HL-60/S4 (cell line): ENCODE data around the gene RANGRF.

Experiments
- in situ Hi-C: fragments of 300-500 bp; cut with MboI; formaldehyde crosslinking; loops from 2 replicates; pipeline ENCODE4 v1.14.3; 2022; ENCODE audit warnings: low sequenced_read_pairs

Gene RANGRF

DNA sequence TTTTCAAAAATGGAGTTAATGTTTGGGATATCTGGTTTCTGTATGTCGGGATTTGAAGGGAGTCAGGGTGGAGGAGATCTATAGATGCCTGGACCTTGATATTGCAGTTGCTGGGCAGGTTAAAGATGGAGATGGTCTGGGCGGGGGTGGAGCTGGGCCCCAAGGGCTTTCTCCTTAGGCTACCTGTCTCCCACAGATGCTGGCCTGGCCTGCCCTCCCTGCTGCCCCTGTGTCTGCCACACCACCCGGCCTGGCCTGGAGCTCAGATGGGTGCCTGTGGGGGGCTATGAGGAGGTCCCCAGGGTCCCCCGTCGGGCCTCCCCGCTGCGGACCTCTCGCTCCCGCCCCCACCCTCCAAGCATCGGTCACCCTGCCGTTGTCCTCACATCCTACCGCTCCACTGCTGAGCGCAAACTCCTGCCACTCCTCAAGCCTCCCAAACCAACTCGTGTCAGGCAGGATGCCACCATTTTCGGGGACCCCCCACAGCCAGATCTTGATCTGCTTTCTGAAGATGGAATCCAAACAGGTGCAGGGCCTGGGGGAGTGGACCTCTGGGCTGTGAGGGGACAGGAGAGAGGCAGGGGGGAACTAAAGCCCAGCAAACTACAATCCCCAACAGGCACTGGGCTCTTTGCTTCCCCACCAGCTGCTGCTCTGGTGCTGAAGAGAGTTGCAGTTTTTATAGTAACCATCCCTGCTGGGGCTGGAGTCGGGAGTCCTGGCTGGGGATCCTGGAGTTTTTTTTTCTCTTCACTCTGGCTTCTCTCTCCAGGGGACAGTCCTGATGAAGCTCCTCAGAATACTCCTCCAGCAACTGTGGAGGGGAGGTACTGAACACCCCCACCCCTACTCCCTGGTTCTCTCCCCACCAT lies 24.5 kb downstream of the RANGRF start:
- in situ Hi-C loops: no loop called here

DNA sequence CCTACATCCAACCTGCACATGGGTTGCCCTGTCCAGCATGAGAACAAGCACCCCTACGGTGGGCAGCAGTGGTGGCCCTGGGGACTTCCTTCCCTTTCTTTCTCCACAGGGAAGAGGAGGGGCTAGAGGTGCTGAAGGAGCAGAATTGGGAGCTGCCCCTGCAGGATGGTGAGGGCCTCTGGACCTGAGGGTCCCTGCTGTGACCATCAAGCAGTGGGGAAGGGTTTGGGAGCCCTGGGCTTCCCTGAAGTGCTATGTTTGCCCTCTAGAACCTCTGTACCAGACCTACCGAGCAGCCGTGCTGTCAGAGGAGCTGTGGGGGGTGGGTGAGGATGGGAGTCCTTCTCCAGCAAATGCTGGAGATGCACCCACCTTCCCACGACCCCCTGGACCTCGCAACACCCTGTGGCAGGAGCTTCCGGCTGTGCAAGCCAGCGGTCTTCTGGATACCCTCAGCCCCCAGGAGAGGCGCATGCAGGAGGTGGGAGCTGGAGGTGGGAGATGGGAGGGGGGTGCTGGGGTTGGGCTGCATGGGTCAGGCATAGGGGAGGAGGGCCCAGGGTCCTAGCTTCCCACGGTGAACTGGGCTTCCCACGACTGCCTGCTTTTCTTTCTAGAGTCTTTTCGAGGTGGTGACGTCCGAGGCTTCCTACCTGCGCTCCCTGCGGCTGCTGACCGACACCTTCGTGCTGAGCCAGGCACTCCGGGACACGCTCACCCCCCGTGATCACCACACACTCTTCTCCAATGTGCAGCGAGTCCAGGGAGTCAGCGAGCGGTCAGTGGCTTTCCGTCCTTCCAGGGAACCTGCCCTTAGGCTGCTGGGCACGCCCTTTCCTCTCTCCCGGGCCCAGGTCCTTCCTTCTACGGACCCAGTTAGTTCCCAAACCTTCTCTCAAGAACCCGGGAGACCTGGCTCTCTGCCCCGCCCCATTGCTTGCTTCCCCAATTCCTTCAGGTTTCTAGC lies 26.6 kb downstream of the RANGRF start:
- in situ Hi-C loops: no loop called here

DNA sequence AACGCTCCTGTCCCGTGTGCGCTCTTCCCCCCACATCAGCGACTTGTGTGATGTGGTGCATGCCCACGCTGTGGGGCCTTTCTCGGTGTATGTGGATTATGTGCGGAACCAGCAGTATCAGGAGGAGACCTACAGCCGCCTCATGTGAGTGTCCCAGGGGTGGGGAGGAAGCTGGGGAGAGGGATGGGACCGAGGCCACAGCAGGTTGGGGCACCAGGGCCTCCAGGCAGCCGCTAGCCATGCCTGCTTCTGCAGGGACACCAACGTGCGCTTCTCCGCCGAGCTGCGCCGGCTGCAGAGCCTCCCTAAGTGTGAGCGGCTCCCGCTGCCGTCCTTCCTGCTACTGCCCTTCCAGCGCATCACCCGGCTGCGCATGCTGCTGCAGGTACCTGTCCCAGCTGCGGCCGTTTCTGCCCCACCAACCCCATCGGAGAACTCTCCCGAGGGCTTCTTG lies 27.3 kb downstream of the RANGRF start:
- in situ Hi-C loops: no loop called here

DNA sequence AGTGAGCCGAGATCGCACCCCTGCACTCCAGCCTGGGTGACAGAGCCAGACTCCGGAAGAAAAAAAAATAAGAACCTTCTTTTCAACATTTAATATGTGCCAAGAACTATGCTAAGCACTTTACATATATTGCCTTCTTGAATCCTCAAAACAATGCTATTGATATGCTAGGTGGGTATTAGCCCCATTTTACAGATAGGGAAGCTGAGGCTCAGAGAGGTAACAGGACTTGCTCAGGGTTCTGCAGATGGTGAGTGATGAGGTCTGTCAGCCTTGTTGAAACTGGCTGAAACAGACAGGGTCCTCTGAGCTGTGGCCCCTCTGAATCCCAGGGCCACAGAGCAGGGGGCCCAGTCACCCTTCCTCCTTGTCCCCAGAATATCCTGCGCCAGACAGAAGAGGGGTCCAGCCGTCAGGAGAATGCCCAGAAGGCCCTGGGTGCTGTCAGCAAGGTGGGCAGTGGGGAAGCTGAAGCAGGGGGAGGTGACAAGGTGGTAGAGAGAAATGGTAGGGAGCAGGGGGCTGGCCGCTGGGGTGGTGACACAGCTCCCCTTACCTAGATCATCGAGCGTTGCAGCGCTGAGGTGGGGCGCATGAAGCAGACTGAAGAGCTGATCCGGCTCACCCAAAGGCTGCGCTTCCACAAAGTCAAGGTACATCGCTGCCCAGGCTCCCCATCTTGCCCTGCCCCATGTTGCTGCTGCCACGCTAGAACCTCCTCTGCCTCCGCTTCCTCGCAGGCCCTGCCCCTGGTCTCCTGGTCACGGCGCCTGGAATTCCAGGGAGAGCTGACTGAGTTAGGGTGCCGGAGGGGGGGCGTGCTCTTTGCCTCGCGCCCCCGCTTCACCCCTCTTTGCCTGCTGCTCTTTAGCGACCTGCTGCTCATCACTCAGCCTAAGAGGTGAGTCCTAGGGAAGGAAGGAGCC lies 29.8 kb downstream of the RANGRF start:
- in situ Hi-C loops: no loop called here

DNA sequence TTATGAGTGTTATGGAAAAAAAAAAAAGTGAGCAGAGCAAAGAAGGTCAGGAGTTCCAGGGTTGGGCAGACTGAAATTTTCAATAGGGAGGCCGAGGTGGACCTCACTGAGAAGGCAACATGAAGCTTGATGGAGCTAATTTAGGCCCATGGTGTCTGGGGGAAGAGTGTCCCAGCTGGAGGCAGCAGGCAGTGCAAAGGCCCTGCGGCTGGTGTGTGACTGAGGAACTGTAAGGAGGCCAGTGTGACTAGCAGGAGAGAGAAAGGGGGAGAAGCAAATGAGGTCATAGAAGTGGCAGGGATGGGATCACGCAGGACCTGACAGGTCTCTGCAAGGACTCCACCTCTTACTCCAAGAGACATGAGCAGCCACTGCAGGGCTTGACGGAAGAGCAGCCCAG lies 31.8 kb downstream of the RANGRF start:
- in situ Hi-C loops: no loop called here

DNA sequence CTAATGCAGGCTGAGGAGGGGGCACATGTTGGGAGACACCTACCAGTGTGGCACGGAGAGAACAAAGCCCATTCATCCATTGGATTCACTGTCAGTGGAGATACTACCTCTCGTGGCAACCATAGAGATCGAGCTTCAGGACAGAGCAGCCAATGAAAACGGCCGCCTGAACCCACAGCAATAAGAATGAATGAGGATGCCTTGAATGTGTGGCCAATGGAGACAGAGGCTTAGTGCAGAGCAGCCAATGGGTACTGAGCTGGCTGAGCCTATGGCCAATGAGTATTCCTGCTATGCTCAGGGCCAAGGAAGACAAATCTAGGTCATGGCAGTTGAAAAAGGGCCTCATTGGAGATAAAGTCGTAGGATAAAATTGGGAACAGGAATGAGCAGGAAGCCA lies 32.5 kb downstream of the RANGRF start:
- in situ Hi-C loops: no loop called here

DNA sequence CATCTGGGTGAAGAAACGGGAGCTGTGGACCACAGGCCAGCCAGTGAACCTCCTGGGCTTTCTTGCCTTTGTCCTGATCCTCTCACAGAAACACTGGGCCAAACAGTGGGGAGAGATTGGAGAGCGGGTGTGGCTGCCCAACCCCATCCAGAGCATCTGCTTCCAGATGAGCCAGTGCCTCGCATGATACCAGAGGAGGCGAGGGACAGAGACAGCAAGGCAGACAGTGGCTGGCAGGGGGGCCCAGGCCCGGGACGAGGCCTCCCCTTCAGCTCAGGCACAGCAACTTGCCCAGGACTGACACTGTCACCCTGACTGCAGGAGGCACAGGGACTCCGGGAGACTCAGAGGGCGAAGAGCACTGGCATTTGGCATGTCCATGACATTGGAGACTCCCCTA lies 33.6 kb downstream of the RANGRF start:
- in situ Hi-C loops: no loop called here

DNA sequence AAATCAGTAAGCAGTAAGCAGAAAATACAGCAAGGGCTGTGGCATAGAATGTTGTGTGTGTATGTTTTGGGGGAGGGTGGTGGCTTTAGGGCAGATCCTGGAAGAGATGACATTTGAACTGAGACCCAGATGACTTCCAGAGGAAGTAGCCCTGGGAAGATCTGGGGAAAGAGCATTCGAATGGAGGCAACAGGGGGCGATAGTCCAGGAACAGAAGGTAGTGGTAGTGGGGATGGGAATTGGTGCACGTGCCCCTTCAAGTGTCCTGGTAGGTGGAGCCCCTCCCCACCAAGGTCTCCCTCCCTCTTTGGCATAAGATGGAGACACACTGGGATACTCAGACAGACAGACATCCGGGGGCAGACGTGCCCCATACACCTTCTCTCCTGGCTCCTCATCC lies 35.7 kb downstream of the RANGRF start:
- in situ Hi-C loops: no loop called here

DNA sequence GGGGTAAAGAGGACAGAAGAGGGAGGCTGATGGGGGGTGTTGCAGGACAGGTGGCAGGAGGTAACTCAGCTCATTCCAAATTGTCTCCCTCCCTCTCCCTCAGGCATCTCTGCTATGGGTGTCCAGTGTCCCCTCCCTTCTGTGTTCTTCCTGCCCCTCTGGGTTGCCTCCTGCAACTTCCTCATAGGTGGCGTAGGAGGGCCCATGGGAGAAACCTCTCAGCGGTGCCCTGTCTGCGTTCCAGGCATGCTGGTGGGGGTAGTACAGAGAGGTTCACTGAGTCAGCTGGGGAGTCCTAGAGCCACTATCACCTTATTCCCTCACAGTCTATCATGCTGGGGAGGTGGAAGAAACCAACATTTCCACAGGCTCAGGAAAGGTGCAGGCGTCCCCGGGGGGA lies 36.5 kb downstream of the RANGRF start:
- in situ Hi-C loops: no loop called here

DNA sequence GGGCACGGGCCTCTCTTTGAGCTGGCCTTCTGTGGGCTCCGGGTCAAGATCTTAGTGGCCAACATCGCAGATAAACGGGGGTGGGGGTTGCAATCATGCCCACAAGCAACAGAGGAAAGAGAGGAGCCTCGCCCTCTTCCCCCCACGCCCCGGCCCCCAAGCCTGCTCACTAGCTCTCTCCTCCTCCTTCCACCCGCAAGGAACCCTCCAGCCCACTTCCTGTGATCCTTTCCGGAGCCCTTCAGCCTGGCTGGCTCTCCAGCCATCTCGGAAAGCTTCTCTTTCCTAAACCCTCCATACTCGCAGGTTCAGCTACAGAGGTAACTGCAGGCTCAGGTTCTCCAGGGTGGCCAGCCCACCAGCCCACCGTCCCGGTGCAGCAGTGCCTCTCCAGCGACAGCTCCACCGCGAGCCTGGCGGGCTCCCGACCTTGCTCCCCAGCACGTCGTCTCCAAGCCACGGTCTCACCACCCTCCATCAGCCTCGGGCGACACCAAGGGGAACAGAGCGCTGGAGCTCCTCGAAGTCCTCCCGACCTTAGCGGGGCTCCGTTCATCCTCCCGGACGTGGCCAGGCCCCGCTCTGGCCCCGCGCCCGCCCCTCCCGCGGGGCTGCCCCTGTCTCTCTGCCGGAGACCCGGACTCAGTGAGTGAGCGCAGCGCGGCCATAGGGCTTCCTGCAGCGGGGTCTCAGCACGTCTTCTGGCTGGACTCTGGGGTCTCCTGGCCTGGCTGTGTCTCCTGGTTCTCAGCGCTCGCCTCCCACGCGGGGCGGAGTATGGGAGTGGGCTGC lies 38.2 kb downstream of the RANGRF start:
- in situ Hi-C loops: no loop called here

DNA sequence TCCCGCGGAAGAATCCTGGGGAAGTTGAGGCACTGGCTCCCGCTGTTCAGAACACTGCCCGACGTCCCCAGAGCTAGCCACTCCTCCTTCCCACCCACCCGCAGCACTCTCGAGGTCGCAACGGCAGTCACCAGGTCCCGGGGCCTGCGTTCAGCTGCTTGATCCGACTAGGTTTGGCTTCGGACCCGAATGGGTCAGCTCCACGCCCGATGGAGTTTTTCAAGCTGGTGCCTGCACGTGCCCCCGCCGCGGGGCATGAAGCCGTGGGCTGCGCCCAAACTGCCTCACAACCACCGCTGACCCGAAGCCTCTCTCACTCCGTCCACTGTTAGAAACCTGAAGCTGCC lies 38.8 kb downstream of the RANGRF start:
- in situ Hi-C loops: no loop called here

DNA sequence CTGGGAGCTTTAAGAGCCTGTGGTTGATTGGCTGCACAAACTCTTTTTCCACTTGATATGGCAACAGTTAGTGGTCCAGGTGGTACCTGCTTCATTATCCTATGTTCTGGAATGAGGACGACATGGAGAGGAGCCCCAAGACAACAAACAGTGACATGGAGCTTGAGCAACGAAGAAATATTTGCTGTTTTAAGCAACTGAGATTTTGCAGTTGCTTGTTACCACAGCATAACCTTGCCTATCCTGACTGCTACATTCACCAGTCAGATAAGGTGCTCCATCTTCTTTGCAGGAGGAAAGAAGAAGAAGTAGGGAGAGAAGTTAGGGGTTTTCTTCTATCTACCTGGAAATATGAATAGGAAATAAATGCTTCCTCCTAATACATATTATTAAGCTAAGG lies 43.7 kb downstream of the RANGRF start:
- in situ Hi-C loops: no loop called here

DNA sequence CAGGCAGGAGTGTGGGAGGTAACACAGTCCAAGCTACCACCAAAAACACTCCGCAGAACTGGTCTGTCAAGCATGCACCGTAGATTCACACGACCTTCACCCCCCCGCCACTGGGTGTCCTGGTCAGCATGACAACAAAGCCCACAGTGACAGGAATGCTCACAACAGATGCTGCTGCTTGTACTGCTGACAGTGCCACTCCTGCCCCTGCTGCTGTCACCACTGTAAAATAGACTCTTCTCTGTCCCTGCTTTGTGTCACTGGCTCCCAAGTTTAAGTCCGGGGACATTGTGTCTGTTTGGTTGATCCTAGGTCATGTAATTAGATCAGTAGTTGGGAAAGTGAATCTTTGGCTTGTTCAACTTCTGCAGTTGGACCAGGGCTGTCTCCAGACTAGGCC lies 44.2 kb downstream of the RANGRF start:
- in situ Hi-C loops: no loop called here

DNA sequence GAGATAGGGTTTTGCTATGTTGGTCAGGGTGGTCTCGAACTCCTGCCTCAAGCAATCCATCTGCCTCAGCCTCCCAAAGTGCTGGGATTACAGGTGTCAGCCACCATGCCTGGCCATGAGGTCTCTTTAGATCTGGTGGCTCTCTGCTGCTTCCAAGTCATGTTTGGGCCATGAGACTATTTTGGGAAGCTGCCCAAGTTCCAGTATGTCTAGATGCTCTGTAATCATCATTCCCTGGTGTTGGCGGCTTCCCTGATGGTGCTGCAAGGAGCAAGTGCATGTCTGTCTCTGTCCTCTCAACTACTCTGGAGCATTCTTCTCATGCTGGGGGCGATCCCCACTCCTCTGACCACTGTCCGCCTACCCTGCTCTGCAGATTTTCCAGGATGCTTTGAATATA lies 44.8 kb downstream of the RANGRF start:
- in situ Hi-C loops: no loop called here

DNA sequence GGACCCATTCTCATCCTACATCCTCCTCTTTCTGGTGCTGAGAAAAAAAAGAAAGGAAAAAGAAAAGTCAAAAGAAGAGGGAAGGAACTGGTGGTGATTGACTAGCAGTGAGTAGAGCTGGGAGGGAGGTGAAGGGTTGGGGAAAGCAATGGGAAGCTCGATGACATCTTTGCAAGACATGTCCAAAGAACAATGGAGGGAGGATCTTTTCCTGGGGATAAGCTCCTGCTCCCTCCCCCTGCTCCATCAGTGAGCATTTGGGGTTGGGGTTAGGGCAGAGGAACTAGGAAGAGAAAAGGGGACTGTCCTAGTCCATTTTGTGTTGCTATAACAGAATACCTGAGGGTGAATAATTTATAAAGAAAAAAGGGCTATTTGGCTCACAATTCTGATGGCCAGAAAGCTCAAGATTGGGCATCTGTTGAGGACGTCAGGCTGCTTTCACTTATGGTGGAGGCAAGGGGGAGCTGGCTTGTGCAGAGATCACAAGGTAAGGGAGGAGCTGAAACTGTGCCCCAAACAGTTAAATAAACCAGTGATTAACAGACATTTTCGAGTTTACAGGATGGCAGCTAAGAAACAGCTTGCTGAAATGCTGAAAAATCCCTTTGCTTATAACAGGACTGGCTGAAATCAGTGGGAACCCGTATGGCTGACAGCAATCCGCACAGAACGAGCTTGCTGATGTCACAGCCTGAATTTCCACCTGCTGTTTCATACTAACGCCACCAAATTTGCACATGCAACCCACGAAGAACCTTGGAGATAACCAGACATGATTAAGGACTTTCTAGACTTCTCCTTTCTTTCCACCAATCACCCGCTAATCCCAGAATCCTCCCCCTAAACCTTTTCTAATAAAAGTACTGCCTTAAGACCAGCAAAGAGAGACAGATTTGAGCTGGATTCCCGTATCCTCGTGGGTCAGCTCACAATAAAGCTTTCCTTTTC lies 49.6 kb downstream of the RANGRF start:
- in situ Hi-C loops: no loop called here

DNA sequence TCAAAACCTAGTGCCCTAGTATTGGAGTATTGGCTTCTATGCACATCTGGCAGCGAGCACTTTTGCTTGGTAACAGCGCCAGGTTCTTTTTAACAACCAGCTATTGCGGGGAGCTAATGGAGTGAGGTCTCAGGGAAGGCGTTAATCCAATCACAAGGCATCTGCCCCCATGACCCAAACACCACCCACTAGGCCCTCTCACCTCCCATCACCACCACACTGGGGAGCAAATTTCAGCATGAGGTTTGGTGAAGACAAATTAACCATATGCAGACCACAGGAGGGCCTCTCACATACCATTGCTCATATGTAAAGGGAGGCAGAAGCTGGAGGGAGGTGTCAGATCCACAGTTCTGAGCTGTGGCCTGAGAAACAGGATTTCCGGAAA lies 50.3 kb downstream of the RANGRF start:
- in situ Hi-C loops: no loop called here

DNA sequence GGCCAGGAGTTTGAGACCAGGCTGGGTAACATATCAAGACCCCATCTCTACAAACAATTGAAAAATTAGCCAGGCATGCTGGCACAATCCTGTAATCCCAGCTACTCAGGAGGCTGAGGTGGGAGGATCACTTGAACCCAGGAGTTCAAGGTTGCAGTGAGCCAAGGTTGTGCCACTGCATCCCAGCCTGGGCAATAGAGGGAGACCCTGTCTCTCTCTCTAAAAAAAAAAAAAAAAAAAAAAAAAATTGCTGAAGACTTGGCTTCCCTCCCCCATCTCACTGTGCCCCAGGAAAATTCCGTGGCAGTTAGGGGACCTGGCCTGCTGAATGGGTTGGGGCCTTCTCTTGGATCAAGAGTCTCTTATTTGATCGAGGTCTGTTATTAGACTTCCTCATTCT lies 51.1 kb downstream of the RANGRF start, which contains the start of gene ODF4:
Gene ODF4, plus strand, starts transcription at position 301 of the 400 bp plus-strand sequence. CDS start 212 bp downstream, outside the sequence.
- in situ Hi-C loops: no loop called here
